Epithelial cell of alveolus of lung (primary cell): Measurements from ENCODE around the gene S100A8. TPM values are rescaled to one million over a fixed set of nuclear protein-coding genes. Genes with fewer than 3 reads are reported as not detected.

Experiments
- total RNA-seq: library from RNA; depleted of rRNA; stranded (reverse); fragments of >200 nt; gene quantifications from 2 replicates; pipeline ENCODE4 v1.2.1, GENCODE V29; 2015

S100A8 gene
- total RNA-seq, result not detected in 2 replicates

DNA sequence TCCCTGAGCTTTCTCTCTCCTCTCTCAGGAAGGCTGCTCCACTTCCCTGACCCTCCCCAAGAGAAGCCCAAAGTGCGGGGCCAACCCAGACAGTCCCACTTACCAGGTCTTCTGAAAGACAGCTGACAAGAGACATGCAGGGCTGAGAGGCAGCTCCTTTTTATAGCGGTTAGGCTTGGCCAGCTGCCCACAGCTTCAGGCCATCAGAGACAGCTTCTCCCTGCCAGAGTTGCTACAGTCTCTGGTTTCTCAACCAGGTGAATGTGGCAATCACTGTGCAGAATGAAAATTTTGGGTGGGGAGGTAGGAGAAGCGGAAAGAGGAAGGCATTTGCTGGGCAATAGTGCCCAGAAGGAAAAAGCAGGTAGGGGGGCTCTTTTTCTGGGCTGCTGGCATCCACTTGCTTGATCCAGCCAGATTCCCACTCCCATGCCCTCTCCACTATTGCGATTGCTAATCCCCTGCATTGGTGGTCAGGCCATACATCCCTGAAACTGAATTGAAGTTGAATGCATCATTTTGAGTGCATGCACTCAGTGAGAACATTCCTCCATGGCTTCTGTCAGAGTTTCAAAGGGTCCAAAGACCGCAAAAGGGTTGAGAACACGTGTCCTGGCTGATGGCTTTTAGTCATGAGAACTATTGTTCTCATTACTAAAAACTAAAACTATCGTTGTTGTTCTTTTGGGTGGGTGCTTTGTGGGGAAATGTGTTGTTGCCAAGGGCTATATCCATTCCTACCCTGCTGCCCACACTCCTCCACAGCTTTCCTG is at the start of gene S100A8:
TSS of gene S100A8 (minus strand) at position 136 of the 773 bp plus-strand sequence. CDS start 538 bp downstream, outside the sequence.

DNA sequence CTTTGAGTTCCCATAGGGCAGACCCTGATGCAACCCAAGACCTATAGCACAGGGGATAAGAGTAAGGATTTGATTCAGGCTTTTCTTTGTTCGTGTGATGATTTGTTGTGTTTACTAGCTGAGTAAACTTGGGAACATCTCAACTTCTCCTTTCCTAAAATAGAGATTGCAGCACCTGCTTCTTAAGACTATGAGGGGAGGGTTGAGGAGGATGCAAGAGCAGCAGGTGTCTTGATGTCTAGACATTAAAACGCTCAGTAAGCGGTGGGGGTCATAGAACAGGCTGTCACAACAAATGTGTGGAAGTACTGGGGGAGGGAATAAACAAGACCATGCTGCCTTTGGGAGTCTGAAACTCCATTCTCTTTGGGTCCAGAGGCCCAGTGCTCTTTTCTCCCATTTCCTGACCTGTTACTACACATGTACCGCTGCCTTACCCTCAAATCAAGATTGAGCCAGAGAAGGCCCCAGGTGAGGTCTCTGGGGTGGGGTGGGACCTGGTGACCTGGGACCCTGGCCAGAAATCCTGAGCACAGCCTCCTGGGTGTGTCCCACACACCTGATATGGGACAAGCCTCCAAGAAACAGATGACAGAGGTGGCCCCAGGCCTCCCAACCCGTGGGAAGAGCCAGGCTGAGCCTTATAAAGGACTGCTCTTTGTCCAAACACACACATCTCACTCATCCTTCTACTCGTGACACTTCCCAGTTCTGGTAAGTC is 25.1 kb upstream of the S100A8 start, which contains the start of gene S100A7A:
TSS of gene S100A7A (plus strand) at position 671 of the 721 bp plus-strand sequence. CDS start 1,563 bp downstream, outside the sequence.

DNA sequence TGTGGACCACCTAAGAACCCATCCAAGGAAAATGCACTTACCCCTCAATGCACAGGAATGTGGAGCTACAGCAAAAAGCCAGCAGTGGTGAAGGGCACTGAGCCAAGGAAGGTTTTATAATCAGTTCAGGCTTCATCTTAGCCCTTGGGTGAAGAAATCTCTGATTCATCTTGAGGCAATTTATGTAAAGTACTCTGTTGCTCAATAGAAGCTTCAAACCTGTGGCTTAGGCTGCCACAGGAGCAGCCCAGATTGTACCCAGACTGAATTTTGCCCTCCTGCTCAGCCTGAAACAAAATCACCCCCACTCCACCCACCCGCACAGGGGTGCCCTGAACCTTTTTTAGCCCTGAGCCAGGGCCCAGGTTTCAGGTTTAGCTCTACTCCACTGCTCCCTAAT is 15.4 kb downstream of the S100A8 start, which contains the start of gene S100A12:
TSS of gene S100A12 (minus strand) at position 111 of the 400 bp plus-strand sequence. CDS start 1,029 bp downstream, outside the sequence.

DNA sequence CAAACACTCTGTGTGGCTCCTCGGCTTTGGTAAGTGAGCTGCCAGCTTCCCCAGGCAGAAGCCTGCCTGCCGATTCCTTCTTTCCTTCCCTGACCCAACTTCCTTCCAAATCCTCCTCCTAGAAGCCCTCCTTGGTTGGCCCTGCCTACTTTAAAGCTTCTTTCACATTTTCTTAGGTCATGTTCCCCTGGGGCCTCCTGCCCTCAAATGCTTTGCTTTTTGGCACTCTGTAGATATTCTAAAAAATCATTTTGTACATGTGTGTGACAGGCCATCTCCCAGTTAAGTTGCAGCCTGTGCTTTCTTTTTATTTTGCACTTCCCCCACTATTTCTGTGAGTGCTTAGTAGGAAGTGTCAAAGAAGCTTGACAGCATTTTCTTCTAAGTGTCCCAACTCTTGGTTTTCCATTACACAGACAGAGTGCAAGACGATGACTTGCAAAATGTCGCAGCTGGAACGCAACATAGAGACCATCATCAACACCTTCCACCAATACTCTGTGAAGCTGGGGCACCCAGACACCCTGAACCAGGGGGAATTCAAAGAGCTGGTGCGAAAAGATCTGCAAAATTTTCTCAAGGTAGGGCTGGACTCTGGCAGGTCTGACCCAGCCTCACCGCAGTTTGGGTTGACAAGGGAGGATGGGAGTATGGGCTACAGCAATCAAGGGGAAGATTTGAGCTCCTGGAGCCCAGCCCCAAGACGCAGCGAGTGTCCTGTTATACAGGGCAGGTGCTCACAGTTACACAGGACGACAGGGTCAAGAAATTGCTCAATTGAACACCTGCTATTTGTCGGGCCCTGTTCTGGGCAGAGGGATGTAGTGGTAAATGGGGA is 32.8 kb downstream of the S100A8 start, which contains the start of gene S100A9:
TSS of gene S100A9 (plus strand) at position 2 of the 838 bp plus-strand sequence. CDS start at position 432, 430 bp downstream.

DNA sequence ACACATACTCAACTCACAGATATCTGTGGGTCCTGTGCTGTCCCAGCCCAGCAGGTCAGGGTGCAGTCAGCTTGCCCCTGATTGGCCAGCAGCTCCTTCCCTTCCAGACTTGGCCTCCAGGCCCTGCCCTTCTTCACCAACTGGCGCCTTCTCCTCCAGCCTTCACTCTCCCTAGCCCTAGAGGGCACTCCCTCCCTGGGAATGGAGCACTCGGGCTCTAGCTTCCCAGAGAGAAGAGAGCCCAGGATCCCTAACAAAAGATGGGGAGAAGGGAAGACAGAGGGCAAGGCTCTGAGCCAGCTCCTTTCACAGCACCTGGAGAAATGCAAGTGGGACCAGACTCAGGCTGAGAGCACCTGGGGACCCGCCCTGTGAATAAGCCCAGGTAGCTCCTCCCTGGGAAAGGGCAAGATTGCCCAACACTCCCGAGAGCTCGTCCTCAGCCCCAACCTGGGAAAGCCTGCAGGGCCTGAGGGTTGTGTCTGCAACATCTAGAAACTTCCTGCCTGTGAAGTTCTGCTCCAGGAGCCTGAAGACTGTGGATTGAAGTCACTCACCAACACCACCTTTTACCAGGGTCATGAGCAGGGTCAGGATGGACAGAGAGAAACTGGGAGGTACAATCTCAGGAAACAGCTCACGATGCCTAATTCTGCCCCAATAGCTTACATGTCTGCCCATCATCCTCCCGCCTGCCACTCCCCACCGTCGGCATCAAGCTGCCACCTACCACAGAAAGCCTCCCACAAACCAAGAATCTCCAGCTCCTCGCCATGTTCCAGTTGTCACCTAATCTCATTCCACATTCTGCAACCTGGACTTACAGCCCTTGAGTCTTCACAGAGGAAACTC is 42.1 kb downstream of the S100A8 start, which contains the start of gene PGLYRP4:
TSS of gene PGLYRP4 (minus strand) at position 331 of the 852 bp plus-strand sequence. CDS start 909 bp downstream, outside the sequence.

Other genes starting within 250 kb of the S100A8 start
- gene SPRR2G, start 240.2 kb downstream of the S100A8 start, total RNA-seq, result not detected in 2 replicates
- gene LELP1, start 187.6 kb downstream of the S100A8 start, total RNA-seq, result not detected in 2 replicates
- not detected in 2 replicates for gene PRR9, start 173.5 kb downstream of the S100A8 start, total RNA-seq
- not detected in 2 replicates for gene LORICRIN, start 131.4 kb downstream of the S100A8 start, total RNA-seq
- not detected in 2 replicates for gene PGLYRP3, start 78.1 kb downstream of the S100A8 start, total RNA-seq
- gene PGLYRP4, start 42.2 kb downstream of the S100A8 start, total RNA-seq, result not detected in 2 replicates
- gene S100A9, start 33.2 kb downstream of the S100A8 start, total RNA-seq, result not detected in 2 replicates
- gene S100A12, start 15.5 kb downstream of the S100A8 start, total RNA-seq, result not detected in 2 replicates
- gene S100A7A, start 25.4 kb upstream of the S100A8 start, total RNA-seq, result not detected in 2 replicates
- not detected in 2 replicates for gene S100A7, start 69.6 kb upstream of the S100A8 start, total RNA-seq
- gene S100A6, start 144.9 kb upstream of the S100A8 start, total RNA-seq, result 349 and 885 TPM in 2 replicates
- gene S100A5, start 149.9 kb upstream of the S100A8 start, total RNA-seq, result not detected in 2 replicates
- gene S100A4, start 154.7 kb upstream of the S100A8 start, total RNA-seq, result 15.8 and 25.1 TPM in 2 replicates
- gene S100A3, start 158.2 kb upstream of the S100A8 start, total RNA-seq, result 3.7 and 7.1 TPM in 2 replicates
- 8.0 and 18.1 TPM in 2 replicates for gene S100A2, start 174.8 kb upstream of the S100A8 start, total RNA-seq
- 125 and 475 TPM in 2 replicates for gene S100A16, start 222.1 kb upstream of the S100A8 start, total RNA-seq
- gene S100A14, start 225.3 kb upstream of the S100A8 start, total RNA-seq, result 1.4 and 3.4 TPM in 2 replicates
- gene S100A13, start 236.4 kb upstream of the S100A8 start, total RNA-seq, result 64.0 and 367 TPM in 2 replicates
- 0.72 TPM in 1 of 2 replicates, not detected in the other for gene S100A1, start 237.4 kb upstream of the S100A8 start, total RNA-seq
- 41.9 and 53.7 TPM in 2 replicates for gene CHTOP, start 243.0 kb upstream of the S100A8 start, total RNA-seq